HepG2 (cell line): ENCODE data around the gene ZNF513. TPM values are rescaled to one million over a fixed set of nuclear protein-coding genes. Genes with fewer than 3 reads are reported as not detected.
A peak's percentile ranks its signal among the peaks of the same experiment; 100 is the strongest.

Source experiments
- FOXO1 ChIP-seq: sonication (generic); formaldehyde crosslinking; IDR thresholded peaks from 2 replicates; pipeline ENCODE4 v1.4.0; 2020; ENCODE audit warnings: missing genetic modification reagents
- PLRG1 ChIP-seq: fragments of 450-650 bp; conservative IDR thresholded peaks from 2 replicates; pipeline ENCODE4 v1.6.1; 2016
- ZNF33A ChIP-seq: sonication (generic); formaldehyde crosslinking; IDR thresholded peaks from 2 replicates; pipeline ENCODE4 v1.5.1; 2020; ENCODE audit warnings: missing genetic modification reagents, mild to moderate bottlenecking, moderate library complexity, borderline replicate concordance
- ZNF543 ChIP-seq: sonication (generic); formaldehyde crosslinking; IDR thresholded peaks from 2 replicates; pipeline ENCODE4 v1.4.0; 2020; ENCODE audit warnings: mild to moderate bottlenecking, missing genetic modification reagents
- ZNF614 ChIP-seq: IDR thresholded peaks from 2 replicates; pipeline ENCODE4 v1.6.1; 2018; ENCODE audit warnings: missing biosample characterization, missing genetic modification reagents, inconsistent platforms, borderline replicate concordance
- ZNF660 ChIP-seq: sonication (generic); formaldehyde crosslinking; IDR thresholded peaks from 2 replicates; pipeline ENCODE4 v1.5.1; 2020; ENCODE audit warnings: mild to moderate bottlenecking, low read depth, missing genetic modification reagents, borderline replicate concordance
- ZNF891 ChIP-seq: sonication (generic); formaldehyde crosslinking; IDR thresholded peaks from 2 replicates; pipeline ENCODE4 v1.5.0; 2020; ENCODE audit warnings: mild to moderate bottlenecking, missing genetic modification reagents
- ZSCAN20 ChIP-seq: sonication (generic); formaldehyde crosslinking; IDR thresholded peaks from 2 replicates; pipeline ENCODE4 v1.4.0; 2020; ENCODE audit warnings: missing genetic modification reagents, mild to moderate bottlenecking, borderline replicate concordance
- polyA plus RNA-seq, 8 experiments: library from polyadenylated mRNA; depleted of rRNA in 3 of 8; stranded (reverse) in 7 of 8; unstranded in 1 of 8; fragments of >200 nt; fragmentation: Illumina TruSeq in 4 of 8; extraction: Trizol in 4 of 8; gene quantifications; 2 replicates each; pipeline versions ENCODE4 v1.2.1 to v1.2.3, GENCODE V29; 2011 to 2016; ENCODE audit warnings: low read depth in 4 of 8, missing spikeins in 1 of 8, mixed read lengths in 1 of 8; ENCODE audit not compliant: insufficient read depth in 1 of 8
- total RNA-seq, 5 experiments: library from RNA; depleted of rRNA; stranded (reverse); fragments of >200 nt; fragmentation: Illumina TruSeq; extraction: Trizol; gene quantifications; 2 replicates each; pipeline ENCODE4 v1.2.3, GENCODE V29; 2016; ENCODE audit warnings: low read depth in 1 of 5
- TF ChIP-seq, protein P1 (sequence below): sonication (generic); formaldehyde crosslinking; IDR thresholded peaks from 2 replicates; pipeline ENCODE4 v1.9.0; 2021; ENCODE audit warnings: missing genetic modification reagents, mild to moderate bottlenecking, borderline replicate concordance
- TF ChIP-seq, protein P2 (sequence below): sonication (generic); formaldehyde crosslinking; conservative IDR thresholded peaks from 2 replicates; pipeline ENCODE4 v1.4.0; 2020; ENCODE audit warnings: missing genetic modification reagents
- TF ChIP-seq, protein P3 (sequence below): sonication (generic); formaldehyde crosslinking; IDR thresholded peaks from 2 replicates; pipeline ENCODE4 v1.4.0; 2020; ENCODE audit warnings: missing genetic modification reagents, mild to moderate bottlenecking, borderline replicate concordance
- TF ChIP-seq, protein P4 (sequence below): sonication (generic); formaldehyde crosslinking; IDR thresholded peaks from 2 replicates; pipeline ENCODE4 v1.5.1; 2020; ENCODE audit warnings: mild to moderate bottlenecking, missing genetic modification reagents, moderate library complexity
- TF ChIP-seq, protein P5 (sequence below): sonication (generic); formaldehyde crosslinking; IDR thresholded peaks from 2 replicates; pipeline ENCODE4 v1.4.0; 2020; ENCODE audit warnings: missing genetic modification reagents

The ZNF513 gene
- total and polyA plus RNA-seq, 2 of the 13 experiments (the other 11 are each of a cell fraction or from before 2014, with no cell fraction given) = 4.9 to 6.3 TPM

DNA sequence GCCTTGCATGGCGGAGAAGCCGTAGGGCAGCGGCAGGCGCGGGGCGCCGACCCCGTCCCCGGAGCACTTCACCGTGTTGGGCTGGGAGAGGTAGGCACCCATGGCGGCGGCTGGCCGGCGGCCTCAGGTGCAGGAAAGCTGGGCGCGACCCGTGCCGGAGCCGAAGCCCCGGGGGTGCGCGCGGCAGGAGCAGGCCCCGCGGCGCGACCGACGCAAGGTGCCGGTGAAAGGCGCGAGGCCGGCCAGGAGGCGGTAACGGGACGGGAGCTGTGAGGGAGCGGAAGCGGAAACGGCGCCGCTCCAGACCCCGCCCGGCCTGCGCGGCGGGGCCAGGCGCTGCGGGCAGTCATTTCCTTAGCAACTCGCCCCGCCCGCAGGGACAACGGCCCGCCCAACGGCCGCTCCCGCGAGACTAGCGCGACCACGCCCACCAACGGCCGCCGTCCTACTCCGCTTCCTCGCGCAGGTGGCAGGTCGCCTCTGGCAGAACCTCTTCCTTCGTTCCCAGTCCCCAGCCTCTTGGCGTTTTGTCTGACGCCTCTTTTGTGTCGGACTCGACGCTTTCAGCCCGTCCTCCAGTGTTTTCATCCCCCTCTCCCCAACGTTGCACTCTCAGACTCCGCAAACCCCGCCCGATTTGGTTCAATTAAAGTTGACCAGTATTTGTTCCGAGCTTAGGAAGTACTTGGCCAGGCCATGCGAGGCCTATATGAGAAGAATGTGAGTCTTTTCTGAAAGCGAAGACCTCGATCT lies 29.0 kb upstream of the ZNF513 start, which contains the start of gene PPM1G (continued):
- TF ChIP-seq, protein P1, sequence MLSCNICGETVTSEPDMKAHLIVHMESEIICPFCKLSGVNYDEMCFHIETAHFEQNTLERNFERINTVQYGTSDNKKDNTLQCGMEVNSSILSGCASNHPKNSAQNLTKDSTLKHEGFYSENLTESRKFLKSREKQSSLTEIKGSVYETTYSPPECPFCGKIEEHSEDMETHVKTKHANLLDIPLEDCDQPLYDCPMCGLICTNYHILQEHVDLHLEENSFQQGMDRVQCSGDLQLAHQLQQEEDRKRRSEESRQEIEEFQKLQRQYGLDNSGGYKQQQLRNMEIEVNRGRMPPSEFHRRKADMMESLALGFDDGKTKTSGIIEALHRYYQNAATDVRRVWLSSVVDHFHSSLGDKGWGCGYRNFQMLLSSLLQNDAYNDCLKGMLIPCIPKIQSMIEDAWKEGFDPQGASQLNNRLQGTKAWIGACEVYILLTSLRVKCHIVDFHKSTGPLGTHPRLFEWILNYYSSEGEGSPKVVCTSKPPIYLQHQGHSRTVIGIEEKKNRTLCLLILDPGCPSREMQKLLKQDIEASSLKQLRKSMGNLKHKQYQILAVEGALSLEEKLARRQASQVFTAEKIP (CRISPR knock-in tag) = no peak
- TF ChIP-seq FOXO1 (CRISPR knock-in tag) (peak; percentile 61), ZNF660 (no peak), ZNF33A (CRISPR knock-in tag) (no peak), ZSCAN20 (peak; percentile 88), PLRG1 (no peak), ZNF614 (CRISPR knock-in tag) (peak; percentile 84; the same call in 1 of the 2 replicates), ZNF543 (0 out of 2 replicates have a peak, but pooled peaks have one; percentile 79), ZNF891 (peak; percentile 54; the same call in 1 of the 2 replicates)
- TF ChIP-seq, protein P2, sequence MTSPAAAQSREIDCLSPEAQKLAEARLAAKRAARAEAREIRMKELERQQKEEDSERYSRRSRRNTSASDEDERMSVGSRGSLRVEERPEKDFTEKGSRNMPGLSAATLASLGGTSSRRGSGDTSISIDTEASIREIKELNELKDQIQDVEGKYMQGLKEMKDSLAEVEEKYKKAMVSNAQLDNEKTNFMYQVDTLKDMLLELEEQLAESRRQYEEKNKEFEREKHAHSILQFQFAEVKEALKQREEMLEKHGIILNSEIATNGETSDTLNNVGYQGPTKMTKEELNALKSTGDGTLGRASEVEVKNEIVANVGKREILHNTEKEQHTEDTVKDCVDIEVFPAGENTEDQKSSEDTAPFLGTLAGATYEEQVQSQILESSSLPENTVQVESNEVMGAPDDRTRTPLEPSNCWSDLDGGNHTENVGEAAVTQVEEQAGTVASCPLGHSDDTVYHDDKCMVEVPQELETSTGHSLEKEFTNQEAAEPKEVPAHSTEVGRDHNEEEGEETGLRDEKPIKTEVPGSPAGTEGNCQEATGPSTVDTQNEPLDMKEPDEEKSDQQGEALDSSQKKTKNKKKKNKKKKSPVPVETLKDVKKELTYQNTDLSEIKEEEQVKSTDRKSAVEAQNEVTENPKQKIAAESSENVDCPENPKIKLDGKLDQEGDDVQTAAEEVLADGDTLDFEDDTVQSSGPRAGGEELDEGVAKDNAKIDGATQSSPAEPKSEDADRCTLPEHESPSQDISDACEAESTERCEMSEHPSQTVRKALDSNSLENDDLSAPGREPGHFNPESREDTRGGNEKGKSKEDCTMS (CRISPR knock-in tag) = no peak
- TF ChIP-seq, protein P3, sequence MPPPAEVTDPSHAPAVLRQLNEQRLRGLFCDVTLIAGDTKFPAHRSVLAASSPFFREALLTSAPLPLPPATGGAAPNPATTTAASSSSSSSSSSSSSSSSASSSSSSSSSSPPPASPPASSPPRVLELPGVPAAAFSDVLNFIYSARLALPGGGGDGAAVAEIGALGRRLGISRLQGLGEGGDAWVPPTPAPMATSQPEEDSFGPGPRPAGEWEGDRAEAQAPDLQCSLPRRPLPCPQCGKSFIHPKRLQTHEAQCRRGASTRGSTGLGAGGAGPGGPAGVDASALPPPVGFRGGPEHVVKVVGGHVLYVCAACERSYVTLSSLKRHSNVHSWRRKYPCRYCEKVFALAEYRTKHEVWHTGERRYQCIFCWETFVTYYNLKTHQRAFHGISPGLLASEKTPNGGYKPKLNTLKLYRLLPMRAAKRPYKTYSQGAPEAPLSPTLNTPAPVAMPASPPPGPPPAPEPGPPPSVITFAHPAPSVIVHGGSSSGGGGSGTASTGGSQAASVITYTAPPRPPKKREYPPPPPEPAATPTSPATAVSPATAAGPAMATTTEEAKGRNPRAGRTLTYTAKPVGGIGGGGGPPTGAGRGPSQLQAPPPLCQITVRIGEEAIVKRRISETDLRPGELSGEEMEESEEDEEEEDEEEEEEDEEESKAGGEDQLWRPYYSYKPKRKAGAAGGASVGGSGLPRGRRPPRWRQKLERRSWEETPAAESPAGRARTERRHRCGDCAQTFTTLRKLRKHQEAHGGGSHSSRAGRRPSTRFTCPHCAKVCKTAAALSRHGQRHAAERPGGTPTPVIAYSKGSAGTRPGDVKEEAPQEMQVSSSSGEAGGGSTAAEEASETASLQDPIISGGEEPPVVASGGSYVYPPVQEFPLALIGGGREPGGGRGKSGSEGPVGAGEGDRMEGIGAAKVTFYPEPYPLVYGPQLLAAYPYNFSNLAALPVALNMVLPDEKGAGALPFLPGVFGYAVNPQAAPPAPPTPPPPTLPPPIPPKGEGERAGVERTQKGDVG (CRISPR knock-in tag) = no peak
- TF ChIP-seq, protein P4, sequence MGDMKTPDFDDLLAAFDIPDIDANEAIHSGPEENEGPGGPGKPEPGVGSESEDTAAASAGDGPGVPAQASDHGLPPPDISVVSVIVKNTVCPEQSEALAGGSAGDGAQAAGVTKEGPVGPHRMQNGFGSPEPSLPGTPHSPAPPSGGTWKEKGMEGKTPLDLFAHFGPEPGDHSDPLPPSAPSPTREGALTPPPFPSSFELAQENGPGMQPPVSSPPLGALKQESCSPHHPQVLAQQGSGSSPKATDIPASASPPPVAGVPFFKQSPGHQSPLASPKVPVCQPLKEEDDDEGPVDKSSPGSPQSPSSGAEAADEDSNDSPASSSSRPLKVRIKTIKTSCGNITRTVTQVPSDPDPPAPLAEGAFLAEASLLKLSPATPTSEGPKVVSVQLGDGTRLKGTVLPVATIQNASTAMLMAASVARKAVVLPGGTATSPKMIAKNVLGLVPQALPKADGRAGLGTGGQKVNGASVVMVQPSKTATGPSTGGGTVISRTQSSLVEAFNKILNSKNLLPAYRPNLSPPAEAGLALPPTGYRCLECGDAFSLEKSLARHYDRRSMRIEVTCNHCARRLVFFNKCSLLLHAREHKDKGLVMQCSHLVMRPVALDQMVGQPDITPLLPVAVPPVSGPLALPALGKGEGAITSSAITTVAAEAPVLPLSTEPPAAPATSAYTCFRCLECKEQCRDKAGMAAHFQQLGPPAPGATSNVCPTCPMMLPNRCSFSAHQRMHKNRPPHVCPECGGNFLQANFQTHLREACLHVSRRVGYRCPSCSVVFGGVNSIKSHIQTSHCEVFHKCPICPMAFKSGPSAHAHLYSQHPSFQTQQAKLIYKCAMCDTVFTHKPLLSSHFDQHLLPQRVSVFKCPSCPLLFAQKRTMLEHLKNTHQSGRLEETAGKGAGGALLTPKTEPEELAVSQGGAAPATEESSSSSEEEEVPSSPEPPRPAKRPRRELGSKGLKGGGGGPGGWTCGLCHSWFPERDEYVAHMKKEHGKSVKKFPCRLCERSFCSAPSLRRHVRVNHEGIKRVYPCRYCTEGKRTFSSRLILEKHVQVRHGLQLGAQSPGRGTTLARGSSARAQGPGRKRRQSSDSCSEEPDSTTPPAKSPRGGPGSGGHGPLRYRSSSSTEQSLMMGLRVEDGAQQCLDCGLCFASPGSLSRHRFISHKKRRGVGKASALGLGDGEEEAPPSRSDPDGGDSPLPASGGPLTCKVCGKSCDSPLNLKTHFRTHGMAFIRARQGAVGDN (CRISPR knock-in tag) = peak; percentile 99
- TF ChIP-seq, protein P5, sequence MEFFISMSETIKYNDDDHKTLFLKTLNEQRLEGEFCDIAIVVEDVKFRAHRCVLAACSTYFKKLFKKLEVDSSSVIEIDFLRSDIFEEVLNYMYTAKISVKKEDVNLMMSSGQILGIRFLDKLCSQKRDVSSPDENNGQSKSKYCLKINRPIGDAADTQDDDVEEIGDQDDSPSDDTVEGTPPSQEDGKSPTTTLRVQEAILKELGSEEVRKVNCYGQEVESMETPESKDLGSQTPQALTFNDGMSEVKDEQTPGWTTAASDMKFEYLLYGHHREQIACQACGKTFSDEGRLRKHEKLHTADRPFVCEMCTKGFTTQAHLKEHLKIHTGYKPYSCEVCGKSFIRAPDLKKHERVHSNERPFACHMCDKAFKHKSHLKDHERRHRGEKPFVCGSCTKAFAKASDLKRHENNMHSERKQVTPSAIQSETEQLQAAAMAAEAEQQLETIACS (CRISPR knock-in tag) = peak; percentile 66; the same call in 1 of the 2 replicates
